HPDE6-E6E7 (cell line): Measurements from ENCODE around the gene SMIM10L2A.
"Not testable (repeated sequence)": the region's sequence is repeated elsewhere in the genome, so short reads cannot be mapped to it uniquely, and the experiment has no call there.

Experiments
- DNase-seq: peaks from one replicate; pipeline ENCODE4 v3.0.0; 2011; ENCODE audit warnings: missing footprints; ENCODE audit errors: extremely low spot score

Gene SMIM10L2A

GRCh38 chrX:135453381-135453780, 31.6 kb downstream of the SMIM10L2A start:
- no peak for DNase-seq

- no peak for DNase-seq
Observed at GRCh38 chrX:135454816-135455215, 33.1 kb downstream of the SMIM10L2A start.

GRCh38 chrX:135461756-135462155, 40.0 kb downstream of the SMIM10L2A start:
- not testable (repeated sequence) for DNase-seq

- DNase-seq: no peak
Observed at GRCh38 chrX:135463937-135464336, 42.2 kb downstream of the SMIM10L2A start.

- no peak for DNase-seq
Observed at GRCh38 chrX:135476378-135476777, 54.6 kb downstream of the SMIM10L2A start.

- peak; percentile 32 for DNase-seq
Observed at GRCh38 chrX:135477576-135477975, 55.8 kb downstream of the SMIM10L2A start.
